ENCODE measurements around the gene RPL29.

RPL29 gene

GRCh38 chr3:52028572-52028971, 32.9 kb upstream of the RPL29 start:
- Histone ChIP-seq H3K4me1 (ENCODE audit: control insufficient read depth, insufficient read depth, low read length) (peaks cover 43% of the 10 kb centered on the region), H3K27me3 (ENCODE audit: control insufficient read depth, insufficient read depth, low read length, poor library complexity, severe bottlenecking) (no peaks in the 10 kb centered on the region)

GRCh38 chr3:52026041-52026440, 30.3 kb upstream of the RPL29 start:
- H3K27me3 ChIP-seq (ENCODE audit: control insufficient read depth, insufficient read depth, low read length, poor library complexity, severe bottlenecking), result no peaks in the 10 kb centered on the region
- H3K4me1 ChIP-seq (ENCODE audit: control insufficient read depth, insufficient read depth, low read length), result peaks cover 38% of the 10 kb centered on the region
- H3K36me3 ChIP-seq (ENCODE audit: control insufficient read depth, insufficient read depth, low read length), result no peaks in the 10 kb centered on the region
- H3K27ac ChIP-seq (ENCODE audit: insufficient read depth, low read depth, low read length, poor library complexity, severe bottlenecking), result no peak overlapping the region
- no peaks in the 10 kb centered on the region for H3K9me3 ChIP-seq (ENCODE audit: control insufficient read depth, low read length)
- H3K4me3 ChIP-seq (ENCODE audit: insufficient read depth, low read depth, low read length), result no peak overlapping the region
- whole genome bisulfite sequencing, 2 experiments, result 65 to 70% methylated on average over 4 of the region's 4 CpGs

More at GRCh38 chr3:52028572-52028971, 32.9 kb upstream of the RPL29 start:
- H3K36me3 ChIP-seq (ENCODE audit: control insufficient read depth, insufficient read depth, low read length), result no peaks in the 10 kb centered on the region
- 91 to 92% methylated on average over 12 of the region's 12 CpGs for WGBS, 2 experiments
- no peaks in the 10 kb centered on the region for H3K9me3 ChIP-seq (ENCODE audit: control insufficient read depth, low read length)
- no peak overlapping the region for H3K27ac ChIP-seq (ENCODE audit: insufficient read depth, low read depth, low read length, poor library complexity, severe bottlenecking)
- no peak overlapping the region for H3K4me3 ChIP-seq (ENCODE audit: insufficient read depth, low read depth, low read length)

GRCh38 chr3:52025453-52025852, 29.8 kb upstream of the RPL29 start:
- no peaks in the 10 kb centered on the region for H3K9me3 ChIP-seq (ENCODE audit: control insufficient read depth, low read length)
- no peaks in the 10 kb centered on the region for H3K27me3 ChIP-seq (ENCODE audit: control insufficient read depth, insufficient read depth, low read length, poor library complexity, severe bottlenecking)
- H3K4me3 ChIP-seq (ENCODE audit: insufficient read depth, low read depth, low read length), result no peak overlapping the region
- WGBS, 2 experiments, result 91 to 94% methylated on average over 7 of the region's 7 CpGs
- no peaks in the 10 kb centered on the region for H3K36me3 ChIP-seq (ENCODE audit: control insufficient read depth, insufficient read depth, low read length)
- peaks cover 38% of the 10 kb centered on the region for H3K4me1 ChIP-seq (ENCODE audit: control insufficient read depth, insufficient read depth, low read length)
- H3K27ac ChIP-seq (ENCODE audit: insufficient read depth, low read depth, low read length, poor library complexity, severe bottlenecking), result no peak overlapping the region

- H3K9me3 ChIP-seq (ENCODE audit: control insufficient read depth, low read length), result no peaks in the 10 kb centered on the region
- no peaks in the 10 kb centered on the region for H3K27me3 ChIP-seq (ENCODE audit: control insufficient read depth, insufficient read depth, low read length, poor library complexity, severe bottlenecking)
- H3K27ac ChIP-seq (ENCODE audit: insufficient read depth, low read depth, low read length, poor library complexity, severe bottlenecking), result no peak overlapping the region
- H3K4me3 ChIP-seq (ENCODE audit: insufficient read depth, low read depth, low read length), result no peak overlapping the region
- WGBS, 2 experiments, result 86 to 89% methylated on average over 6 of the region's 6 CpGs
- peaks cover 38% of the 10 kb centered on the region for H3K4me1 ChIP-seq (ENCODE audit: control insufficient read depth, insufficient read depth, low read length)
- H3K36me3 ChIP-seq (ENCODE audit: control insufficient read depth, insufficient read depth, low read length), result no peaks in the 10 kb centered on the region
Measured at GRCh38 chr3:52024765-52025452, 29.2 kb upstream of the RPL29 start.

GRCh38 chr3:52023860-52024764, 28.4 kb upstream of the RPL29 start:
- peaks cover 46% of the 10 kb centered on the region for H3K4me1 ChIP-seq (ENCODE audit: control insufficient read depth, insufficient read depth, low read length)
- H3K36me3 ChIP-seq (ENCODE audit: control insufficient read depth, insufficient read depth, low read length), result no peaks in the 10 kb centered on the region
- 86 to 88% methylated on average over 8 of the region's 8 CpGs for WGBS, 2 experiments
- H3K27ac ChIP-seq (ENCODE audit: insufficient read depth, low read depth, low read length, poor library complexity, severe bottlenecking), result no peak overlapping the region
- no peaks in the 10 kb centered on the region for H3K9me3 ChIP-seq (ENCODE audit: control insufficient read depth, low read length)
- no peak overlapping the region for H3K4me3 ChIP-seq (ENCODE audit: insufficient read depth, low read depth, low read length)
- H3K27me3 ChIP-seq (ENCODE audit: control insufficient read depth, insufficient read depth, low read length, poor library complexity, severe bottlenecking), result no peaks in the 10 kb centered on the region

- Histone ChIP-seq H3K4me3 (ENCODE audit: insufficient read depth, low read depth, low read length) (no peak overlapping the region), H3K4me1 (ENCODE audit: control insufficient read depth, insufficient read depth, low read length) (peaks cover 47% of the 10 kb centered on the region), H3K27me3 (ENCODE audit: control insufficient read depth, insufficient read depth, low read length, poor library complexity, severe bottlenecking) (no peaks in the 10 kb centered on the region), H3K36me3 (ENCODE audit: control insufficient read depth, insufficient read depth, low read length) (no peaks in the 10 kb centered on the region), H3K27ac (ENCODE audit: insufficient read depth, low read depth, low read length, poor library complexity, severe bottlenecking) (no peak overlapping the region), H3K9me3 (ENCODE audit: control insufficient read depth, low read length) (no peaks in the 10 kb centered on the region)
- WGBS, 2 experiments, result 87 to 93% methylated on average over 3 of the region's 3 CpGs
Measured at GRCh38 chr3:52023101-52023770, 27.5 kb upstream of the RPL29 start.

GRCh38 chr3:52022323-52023100, 26.8 kb upstream of the RPL29 start:
- H3K4me3 ChIP-seq (ENCODE audit: insufficient read depth, low read depth, low read length), result no peak overlapping the region
- H3K4me1 ChIP-seq (ENCODE audit: control insufficient read depth, insufficient read depth, low read length), result peaks cover 47% of the 10 kb centered on the region
- WGBS, 2 experiments, result 78 to 80% methylated on average over 20 of the region's 20 CpGs
- H3K27ac ChIP-seq (ENCODE audit: insufficient read depth, low read depth, low read length, poor library complexity, severe bottlenecking), result no peak overlapping the region
- no peaks in the 10 kb centered on the region for H3K36me3 ChIP-seq (ENCODE audit: control insufficient read depth, insufficient read depth, low read length)
- no peaks in the 10 kb centered on the region for H3K27me3 ChIP-seq (ENCODE audit: control insufficient read depth, insufficient read depth, low read length, poor library complexity, severe bottlenecking)
- H3K9me3 ChIP-seq (ENCODE audit: control insufficient read depth, low read length), result no peaks in the 10 kb centered on the region

GRCh38 chr3:52021489-52022268, 26.0 kb upstream of the RPL29 start:
- no peaks in the 10 kb centered on the region for H3K27me3 ChIP-seq (ENCODE audit: control insufficient read depth, insufficient read depth, low read length, poor library complexity, severe bottlenecking)
- H3K9me3 ChIP-seq (ENCODE audit: control insufficient read depth, low read length), result no peaks in the 10 kb centered on the region
- peaks cover 47% of the 10 kb centered on the region for H3K4me1 ChIP-seq (ENCODE audit: control insufficient read depth, insufficient read depth, low read length)
- H3K27ac ChIP-seq (ENCODE audit: insufficient read depth, low read depth, low read length, poor library complexity, severe bottlenecking), result no peak overlapping the region
- H3K4me3 ChIP-seq (ENCODE audit: insufficient read depth, low read depth, low read length), result no peak overlapping the region
- H3K36me3 ChIP-seq (ENCODE audit: control insufficient read depth, insufficient read depth, low read length), result no peaks in the 10 kb centered on the region
- WGBS, 2 experiments, result 91 to 92% methylated on average over 10 of the region's 10 CpGs

- Histone ChIP-seq H3K27ac (ENCODE audit: insufficient read depth, low read depth, low read length, poor library complexity, severe bottlenecking) (no peak overlapping the region), H3K27me3 (ENCODE audit: control insufficient read depth, insufficient read depth, low read length, poor library complexity, severe bottlenecking) (no peaks in the 10 kb centered on the region), H3K9me3 (ENCODE audit: control insufficient read depth, low read length) (no peaks in the 10 kb centered on the region), H3K36me3 (ENCODE audit: control insufficient read depth, insufficient read depth, low read length) (no peaks in the 10 kb centered on the region), H3K4me3 (ENCODE audit: insufficient read depth, low read depth, low read length) (no peak overlapping the region), H3K4me1 (ENCODE audit: control insufficient read depth, insufficient read depth, low read length) (peaks cover 41% of the 10 kb centered on the region)
- 95% methylated on average over 7 of the region's 7 CpGs for WGBS, 2 experiments
Measured at GRCh38 chr3:52020796-52021195, 25.1 kb upstream of the RPL29 start.
